Loucy (cell line): ENCODE results near the gene CCDC6.

ENCODE experiments used
- H2AFZ ChIP-seq: fragments of 200-600 bp; sonication (generic); 2 replicates; pipeline ENCODE4 v1.6.0; 2016; ENCODE audit warnings: antibody characterized with exemption, mild to moderate bottlenecking, low read length, moderate library complexity
- H3F3A ChIP-seq: fragments of 200-600 bp; 2 replicates; pipeline ENCODE4 v1.6.0; 2016; ENCODE audit warnings: antibody characterized with exemption, low read depth, mild to moderate bottlenecking
- H3K27me3 ChIP-seq: fragments of 200-600 bp; sonication (generic); 2 replicates; pipeline ENCODE4 v1.6.1; 2014; ENCODE audit warnings: low read length, mild to moderate bottlenecking; ENCODE audit not compliant: insufficient read depth, poor library complexity, severe bottlenecking
- H3K36me3 ChIP-seq: fragments of 200-600 bp; sonication (generic); 2 replicates; pipeline ENCODE4 v1.6.1; 2016; ENCODE audit warnings: low read length; ENCODE audit not compliant: insufficient read depth
- H3K4me1 ChIP-seq: fragments of 200-600 bp; sonication (generic); 2 replicates; pipeline ENCODE4 v1.5.1; 2014; ENCODE audit warnings: low read length, mild to moderate bottlenecking; ENCODE audit not compliant: insufficient read depth, poor library complexity, severe bottlenecking
- H3K4me2 ChIP-seq: fragments of 200-600 bp; sonication (generic); 2 replicates; pipeline ENCODE4 v1.6.0; 2014; ENCODE audit warnings: antibody characterized with exemption, low read length, low read depth, mild to moderate bottlenecking; ENCODE audit not compliant: poor library complexity, severe bottlenecking
- H3K4me3 ChIP-seq: fragments of 200-600 bp; sonication (generic); 2 replicates; pipeline ENCODE4 v1.5.1; 2014; ENCODE audit warnings: low read length, mild to moderate bottlenecking, mixed read lengths; ENCODE audit not compliant: poor library complexity, severe bottlenecking
- H3K79me2 ChIP-seq: fragments of 200-600 bp; sonication (generic); 2 replicates; pipeline ENCODE4 v1.6.1; 2014; ENCODE audit warnings: low read length; ENCODE audit not compliant: insufficient read depth
- H3K9ac ChIP-seq: fragments of 200-600 bp; sonication (generic); 2 replicates; pipeline ENCODE4 v1.6.0; 2014; ENCODE audit warnings: mild to moderate bottlenecking, low read depth, low read length, moderate library complexity; ENCODE audit not compliant: poor library complexity, severe bottlenecking
- H3K9me2 ChIP-seq: fragments of 200-600 bp; sonication (generic); replicated peaks from 2 replicates; pipeline ENCODE4 v1.6.1; 2016; ENCODE audit warnings: low read depth, low read length, mixed read lengths
- H3K9me3 ChIP-seq: fragments of 200-600 bp; sonication (generic); 2 replicates; pipeline ENCODE4 v1.6.1; 2014; ENCODE audit warnings: mild to moderate bottlenecking, antibody characterized with exemption, low read length, low read depth; ENCODE audit not compliant: insufficient read depth
- H4K20me1 ChIP-seq: fragments of 200-600 bp; sonication (generic); 2 replicates; pipeline ENCODE4 v1.6.0; 2014; ENCODE audit warnings: antibody characterized with exemption, low read length, mild to moderate bottlenecking; ENCODE audit not compliant: insufficient read depth, poor library complexity, severe bottlenecking
- CTCF ChIP-seq: fragments of 200-600 bp; sonication (generic); conservative IDR thresholded peaks from 2 replicates; pipeline ENCODE4 v1.5.1; 2014; ENCODE audit warnings: mild to moderate bottlenecking, antibody characterized with exemption, low read length
- EZH2phosphoT487 ChIP-seq: fragments of 200-600 bp; IDR thresholded peaks from 2 replicates; pipeline ENCODE4 v1.6.1; 2018; ENCODE audit warnings: antibody characterized with exemption, mild to moderate bottlenecking, moderate library complexity, borderline replicate concordance

Gene CCDC6

GRCh38 chr10:59949608-59950007 is 43.3 kb upstream of the CCDC6 start:
- Histone ChIP-seq H3K79me2 (no peaks in the 10 kb centered on the region), H3K4me2 (no peak overlapping the region), H3K4me3 (no peak overlapping the region), H3K9me3 (no peaks in the 10 kb centered on the region), H3K9me2 (no peaks in the 10 kb centered on the region), H3F3A (no peaks in the 10 kb centered on the region), H2AFZ (no peak overlapping the region), H3K4me1 (no peaks in the 10 kb centered on the region), H4K20me1 (no peaks in the 10 kb centered on the region), H3K9ac (no peak overlapping the region), H3K27me3 (no peaks in the 10 kb centered on the region), H3K36me3 (no peaks in the 10 kb centered on the region)
- TF ChIP-seq EZH2phosphoT487, result no peak
- TF ChIP-seq CTCF, result no peak

- H2AFZ ChIP-seq, result no peak overlapping the region
- H3K9ac ChIP-seq, result no peak overlapping the region
- no peak overlapping the region for H3K4me3 ChIP-seq
- no peak overlapping the region for H3K4me2 ChIP-seq
- H4K20me1 ChIP-seq, result no peaks in the 10 kb centered on the region
- no peaks in the 10 kb centered on the region for H3K27me3 ChIP-seq
- H3K9me3 ChIP-seq, result no peaks in the 10 kb centered on the region
- H3K4me1 ChIP-seq, result no peaks in the 10 kb centered on the region
- no peaks in the 10 kb centered on the region for H3K79me2 ChIP-seq
- H3F3A ChIP-seq, result no peaks in the 10 kb centered on the region
- no peak for TF ChIP-seq EZH2phosphoT487
- TF ChIP-seq CTCF, result no peak
- H3K36me3 ChIP-seq, result no peaks in the 10 kb centered on the region
- no peaks in the 10 kb centered on the region for H3K9me2 ChIP-seq
Measured at GRCh38 chr10:59945991-59946390, 39.6 kb upstream of the CCDC6 start.

- Histone ChIP-seq H3F3A (no peaks in the 10 kb centered on the region), H3K9me2 (no peaks in the 10 kb centered on the region), H3K36me3 (no peaks in the 10 kb centered on the region), H3K4me2 (no peak overlapping the region), H3K27me3 (no peaks in the 10 kb centered on the region), H3K9ac (no peak overlapping the region), H3K9me3 (no peaks in the 10 kb centered on the region), H3K4me1 (no peaks in the 10 kb centered on the region), H4K20me1 (no peaks in the 10 kb centered on the region), H3K4me3 (no peak overlapping the region), H2AFZ (no peak overlapping the region), H3K79me2 (no peaks in the 10 kb centered on the region)
- no peak for TF ChIP-seq EZH2phosphoT487
- TF ChIP-seq CTCF, result no peak
Measured at GRCh38 chr10:59945590-59945989, 39.2 kb upstream of the CCDC6 start.
